Stomach smooth muscle (tissue), 2 donors: ENCODE measurements around the gene TRAK1.

Source experiments
- H3K27ac ChIP-seq: one replicate; pipeline ENCODE4 v1.7.0; 2013; ENCODE audit warnings: mild to moderate bottlenecking, low read length, inconsistent platforms
- H3K27me3 ChIP-seq, 2 donors: one replicate each; pipeline ENCODE4 v1.7.0; 2013; ENCODE audit warnings: low read length in 2 of 2; ENCODE audit not compliant: insufficient read depth in 2 of 2, control insufficient read depth in 1 of 2
- H3K36me3 ChIP-seq, 2 donors: one replicate each; pipeline ENCODE4 v1.7.0; 2013; ENCODE audit warnings: low read length in 2 of 2; ENCODE audit not compliant: control insufficient read depth in 2 of 2, insufficient read depth in 2 of 2
- H3K4me1 ChIP-seq: one replicate; pipeline ENCODE4 v1.7.0; 2013; ENCODE audit warnings: low read length; ENCODE audit not compliant: control insufficient read depth, insufficient read depth
- H3K4me3 ChIP-seq, 2 donors: one replicate each; pipeline ENCODE4 v1.7.0; 2013; ENCODE audit warnings: low read length in 2 of 2
- H3K9ac ChIP-seq, 2 donors: one replicate each; pipeline ENCODE4 v1.7.0; 2013; ENCODE audit warnings: low read length in 2 of 2, mild to moderate bottlenecking in 1 of 2
- H3K9me3 ChIP-seq, 2 donors: one replicate each; pipeline ENCODE4 v1.7.0; 2013; ENCODE audit warnings: low read length in 2 of 2; ENCODE audit not compliant: control insufficient read depth in 2 of 2
- donor health status: healthy.
- donor health status: Pancreatic carcinoma.

TRAK1 gene

DNA sequence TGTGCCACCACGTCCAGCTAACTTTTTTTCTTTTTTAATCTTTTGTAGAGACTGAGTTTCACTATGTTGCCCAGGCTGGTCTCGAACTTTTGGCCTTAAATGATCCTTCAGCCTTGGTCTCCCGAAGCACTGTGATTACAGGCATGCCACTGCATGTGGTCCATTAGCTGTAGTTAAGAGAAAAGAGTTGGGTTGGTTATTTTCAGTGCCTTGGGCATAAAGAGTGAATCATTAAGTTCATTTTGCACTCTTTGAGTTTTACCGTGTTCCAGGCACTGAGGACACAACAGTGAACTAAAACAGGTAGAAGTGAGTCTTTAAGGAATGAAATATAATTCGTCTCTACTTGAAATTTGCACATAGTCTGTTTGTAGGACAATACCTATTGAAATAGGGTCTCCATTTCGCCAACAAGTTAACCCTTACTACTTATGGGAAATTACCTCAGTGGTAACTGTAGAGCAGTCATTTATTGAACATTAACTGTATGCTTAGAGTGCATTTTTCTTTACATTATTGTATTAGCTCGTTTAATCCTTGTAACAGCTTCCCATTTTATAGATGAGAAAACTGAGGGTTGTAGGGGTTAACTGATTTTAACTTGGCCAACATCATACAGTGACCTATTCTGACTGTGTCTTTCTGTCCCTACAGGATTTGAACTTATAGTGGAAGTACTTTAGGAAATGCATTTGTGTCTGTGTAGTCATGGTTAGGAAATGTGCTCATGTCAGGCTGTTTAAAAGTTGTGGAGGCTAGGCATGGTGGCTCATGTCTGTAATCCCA lies 22.7 kb upstream of the TRAK1 start:
- Histone ChIP-seq H3K36me3 (no peaks in the 10 kb centered on the region), H3K27me3 (no peaks in the 10 kb centered on the region), H3K9me3 (no peaks in the 10 kb centered on the region), H3K4me1 (peaks cover 58% of the 10 kb centered on the region), H3K9ac (no peak overlapping the region), H3K27ac (peak overlapping the region; percentile 81), H3K4me3 (no peak overlapping the region)

DNA sequence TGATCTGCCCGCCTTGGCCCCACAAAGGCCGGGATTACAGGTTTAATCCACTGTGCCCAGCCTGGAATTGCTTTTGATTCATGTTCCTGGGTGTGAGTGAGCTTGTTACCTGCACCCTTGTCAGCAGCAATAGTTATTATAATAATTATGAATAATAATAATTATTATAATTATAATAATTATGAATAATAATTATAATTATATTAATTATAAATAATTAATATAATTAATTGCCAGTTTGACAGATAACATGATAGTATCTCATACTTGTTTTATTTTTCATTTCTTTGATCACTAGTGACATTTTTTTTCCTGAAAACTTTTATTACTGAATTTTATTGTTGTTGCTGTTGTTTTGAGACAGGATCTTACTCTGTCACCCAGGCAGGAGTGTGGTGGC lies 21.1 kb upstream of the TRAK1 start:
- no peaks in the 10 kb centered on the region for H3K27me3 ChIP-seq
- no peaks in the 10 kb centered on the region for H3K9me3 ChIP-seq
- no peak overlapping the region for H3K9ac ChIP-seq
- H3K27ac ChIP-seq: peak overlapping the region; percentile 89
- peaks cover 74% of the 10 kb centered on the region for H3K4me1 ChIP-seq
- no peak overlapping the region for H3K4me3 ChIP-seq
- H3K36me3 ChIP-seq: no peaks in the 10 kb centered on the region

DNA sequence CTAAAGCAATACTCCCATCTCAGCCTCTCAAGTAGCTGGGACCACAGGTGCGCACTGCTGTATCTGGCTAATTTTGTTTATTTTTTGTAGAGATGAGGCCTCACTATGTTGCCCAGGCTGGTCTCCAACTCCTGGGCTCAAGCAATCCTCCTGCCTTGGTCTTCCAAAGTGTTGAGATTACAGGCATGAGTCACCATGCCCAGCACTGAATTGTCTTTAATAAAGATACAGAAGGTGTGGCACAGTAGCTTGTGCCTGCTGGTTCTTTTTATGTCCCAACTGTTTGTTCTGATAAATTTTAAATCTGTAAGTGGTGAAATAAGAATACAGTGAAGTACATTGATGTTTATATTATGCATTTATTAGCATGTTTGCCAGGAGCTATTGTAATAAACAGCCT lies 20.6 kb upstream of the TRAK1 start:
- Histone ChIP-seq H3K27me3 (no peaks in the 10 kb centered on the region), H3K27ac (peak overlapping the region; percentile 89), H3K9me3 (no peaks in the 10 kb centered on the region), H3K9ac (no peak overlapping the region), H3K36me3 (no peaks in the 10 kb centered on the region), H3K4me3 (peak overlapping the region in 1 of 2 donors; percentile 35), H3K4me1 (peaks cover 77% of the 10 kb centered on the region)

DNA sequence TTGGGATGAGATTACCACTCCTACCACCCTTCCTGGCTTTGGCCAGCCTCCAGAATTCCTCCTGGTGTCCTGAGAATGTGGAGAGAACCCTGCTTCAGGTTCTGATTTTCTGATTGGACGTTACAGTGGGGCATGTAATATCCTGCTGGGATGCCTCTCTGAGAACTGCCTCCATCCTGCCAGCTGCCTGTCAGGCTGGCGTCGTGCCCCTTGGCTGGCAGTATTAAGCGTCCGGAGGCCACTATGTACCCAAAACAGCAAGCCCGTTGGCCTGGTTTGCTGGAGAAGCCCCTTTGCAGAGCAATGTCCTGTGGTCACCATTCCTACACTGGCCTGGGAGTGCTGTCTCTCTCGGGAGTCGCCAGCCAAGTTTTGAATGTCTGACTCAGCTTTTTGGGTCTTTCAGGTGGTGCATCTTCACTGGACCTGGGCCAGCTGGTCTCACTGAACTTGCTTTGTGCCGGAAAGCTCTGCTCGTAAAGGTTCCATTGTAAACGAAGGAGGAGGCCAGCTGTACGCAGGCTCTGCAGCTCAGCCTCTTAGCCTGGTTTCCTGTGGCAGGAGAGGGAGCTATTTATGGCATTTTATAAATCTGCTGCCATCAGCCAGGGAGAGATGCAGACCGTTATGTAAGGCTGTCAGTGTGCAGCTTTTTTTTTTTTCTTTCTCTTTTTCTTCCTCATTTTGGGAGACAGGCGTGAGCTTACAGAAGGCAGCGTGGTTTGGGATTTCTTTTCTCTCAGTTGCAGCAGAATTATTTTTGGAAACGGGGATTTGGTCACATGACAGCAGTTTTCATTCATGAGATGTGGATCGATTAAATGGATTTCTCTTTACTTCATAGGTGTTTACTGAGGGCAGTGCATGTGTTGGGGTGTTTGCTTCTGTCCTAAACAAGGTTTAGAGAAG lies 19.0 kb upstream of the TRAK1 start:
- Histone ChIP-seq H3K4me3 (peak overlapping the region; percentile 4 to 68), H3K27me3 (no peaks in the 10 kb centered on the region), H3K9me3 (no peaks in the 10 kb centered on the region), H3K36me3 (no peaks in the 10 kb centered on the region), H3K9ac (peak overlapping the region; percentile 52 to 64), H3K27ac (peak overlapping the region; percentile 89), H3K4me1 (peaks cover 67% of the 10 kb centered on the region)

DNA sequence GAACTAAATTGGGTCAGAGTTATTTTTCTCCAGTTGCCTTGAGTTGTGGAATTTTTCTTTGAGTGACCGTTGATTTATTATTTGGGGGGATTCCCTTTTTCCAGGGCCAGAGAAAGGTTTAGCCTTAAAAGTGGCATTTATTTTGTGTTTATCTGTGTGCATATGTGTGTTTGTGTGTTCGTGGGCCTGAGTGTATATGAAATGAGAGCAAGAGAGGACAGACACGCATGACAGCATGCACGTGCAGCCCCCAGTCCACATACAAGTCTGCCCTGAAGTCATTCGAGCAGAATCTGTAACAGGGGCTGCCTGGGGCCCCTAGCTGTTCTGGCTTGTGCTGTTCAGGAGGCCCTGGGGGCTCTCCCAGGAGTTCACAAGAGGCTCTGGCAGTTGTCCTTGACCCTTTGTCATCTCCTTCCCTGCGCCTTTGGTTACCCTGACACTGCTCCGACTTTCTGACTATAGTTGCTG lies 18.3 kb upstream of the TRAK1 start:
- no peaks in the 10 kb centered on the region for H3K36me3 ChIP-seq
- H3K27me3 ChIP-seq: no peaks in the 10 kb centered on the region
- H3K4me1 ChIP-seq: peaks cover 68% of the 10 kb centered on the region
- H3K9ac ChIP-seq: peak overlapping the region; percentile 0 to 64
- H3K9me3 ChIP-seq: no peaks in the 10 kb centered on the region
- peak overlapping the region; percentile 4 to 68 for H3K4me3 ChIP-seq
- H3K27ac ChIP-seq: peak overlapping the region; percentile 89

DNA sequence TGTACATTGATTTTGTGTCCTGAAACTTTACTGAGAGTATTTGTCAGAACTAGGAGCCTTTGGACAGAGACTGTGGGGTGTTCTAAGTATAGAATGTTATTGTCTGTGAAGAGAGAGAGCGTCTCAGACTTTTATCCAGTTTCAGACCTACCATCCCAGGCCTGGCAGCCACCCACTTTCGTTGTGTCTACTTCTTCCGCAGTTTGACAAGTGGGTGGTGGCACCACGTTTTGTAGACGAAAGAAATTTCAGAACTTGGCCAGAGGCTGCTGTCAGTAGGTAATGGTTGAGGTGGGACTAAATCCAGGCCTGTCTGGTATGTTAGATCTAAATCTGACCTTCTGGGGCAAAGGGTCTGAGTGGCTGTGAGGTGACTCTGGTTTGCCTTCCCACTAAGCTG lies 13.4 kb upstream of the TRAK1 start:
- peak overlapping the region; percentile 53 for H3K27ac ChIP-seq
- no peak overlapping the region for H3K9ac ChIP-seq

DNA sequence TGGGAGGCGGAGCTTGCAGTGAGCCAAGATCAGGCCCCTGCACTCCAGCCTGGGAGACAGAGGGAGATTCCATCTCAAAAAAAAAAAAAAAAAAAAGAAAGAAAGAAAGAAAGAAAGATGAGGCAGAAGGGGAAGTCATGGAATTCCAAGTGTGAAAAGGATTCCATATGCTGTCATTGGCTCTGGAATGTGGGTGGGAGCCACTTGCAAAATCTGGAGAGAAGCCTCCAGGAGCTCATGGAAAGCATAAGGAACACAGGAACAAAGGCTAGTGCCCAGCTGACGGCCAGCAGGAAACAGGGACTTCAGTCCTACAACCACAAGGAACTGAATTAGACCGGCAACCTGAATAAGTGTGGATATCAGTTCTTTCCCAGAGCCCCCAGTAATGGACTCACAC lies 12.5 kb upstream of the TRAK1 start:
- Histone ChIP-seq H3K4me3 (no peak overlapping the region), H3K9me3 (no peaks in the 10 kb centered on the region), H3K4me1 (peaks cover 55% of the 10 kb centered on the region), H3K27ac (peak overlapping the region; percentile 90), H3K27me3 (no peaks in the 10 kb centered on the region), H3K36me3 (no peaks in the 10 kb centered on the region), H3K9ac (no peak overlapping the region)

More for the DNA sequence above, 13.4 kb upstream of the TRAK1 start:
- no peaks in the 10 kb centered on the region for H3K36me3 ChIP-seq
- peaks cover 63% of the 10 kb centered on the region for H3K4me1 ChIP-seq
- no peak overlapping the region for H3K4me3 ChIP-seq
- no peaks in the 10 kb centered on the region for H3K9me3 ChIP-seq
- no peaks in the 10 kb centered on the region for H3K27me3 ChIP-seq

DNA sequence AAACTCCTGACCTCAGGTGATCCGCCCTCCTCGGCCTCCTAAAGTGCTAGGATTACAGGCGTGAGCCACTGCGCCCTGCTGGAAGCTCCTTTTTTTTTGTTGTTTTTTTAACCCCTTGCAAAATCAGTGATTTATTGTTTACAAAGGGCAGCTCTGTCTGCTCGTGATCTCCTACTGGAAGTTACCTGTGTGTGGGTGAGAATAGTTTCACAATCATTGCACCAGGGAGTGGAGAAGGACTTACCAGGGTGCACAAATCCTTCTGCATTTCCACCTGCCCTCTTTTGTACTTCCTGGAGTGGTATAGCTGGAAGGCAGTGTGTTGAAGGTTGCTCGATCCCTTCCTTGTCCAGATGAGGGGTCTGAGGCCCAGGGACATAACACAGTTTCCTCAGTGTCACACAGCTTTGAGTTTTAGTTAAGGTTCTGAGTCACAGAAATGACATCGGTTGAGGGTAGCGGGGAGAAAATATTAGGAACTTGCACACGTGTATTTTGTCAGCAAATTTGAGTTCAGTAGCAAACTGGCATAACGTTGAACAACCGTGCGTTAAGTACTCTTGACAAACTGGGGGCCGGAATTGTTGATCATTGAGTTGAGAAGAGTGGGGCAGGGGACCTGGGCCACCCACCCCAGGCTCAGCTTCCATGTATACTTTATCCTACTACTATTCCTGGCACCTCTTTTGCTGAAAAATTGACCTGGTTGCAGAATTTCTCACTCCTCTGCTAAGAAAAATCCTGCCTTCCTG lies 11.3 kb upstream of the TRAK1 start:
- no peaks in the 10 kb centered on the region for H3K9me3 ChIP-seq
- H3K27me3 ChIP-seq: no peaks in the 10 kb centered on the region
- peak overlapping the region; percentile 90 for H3K27ac ChIP-seq
- H3K9ac ChIP-seq: peak overlapping the region; percentile 29 to 51
- no peaks in the 10 kb centered on the region for H3K36me3 ChIP-seq
- peak overlapping the region in 1 of 2 donors; percentile 29 for H3K4me3 ChIP-seq
- peaks cover 43% of the 10 kb centered on the region for H3K4me1 ChIP-seq

DNA sequence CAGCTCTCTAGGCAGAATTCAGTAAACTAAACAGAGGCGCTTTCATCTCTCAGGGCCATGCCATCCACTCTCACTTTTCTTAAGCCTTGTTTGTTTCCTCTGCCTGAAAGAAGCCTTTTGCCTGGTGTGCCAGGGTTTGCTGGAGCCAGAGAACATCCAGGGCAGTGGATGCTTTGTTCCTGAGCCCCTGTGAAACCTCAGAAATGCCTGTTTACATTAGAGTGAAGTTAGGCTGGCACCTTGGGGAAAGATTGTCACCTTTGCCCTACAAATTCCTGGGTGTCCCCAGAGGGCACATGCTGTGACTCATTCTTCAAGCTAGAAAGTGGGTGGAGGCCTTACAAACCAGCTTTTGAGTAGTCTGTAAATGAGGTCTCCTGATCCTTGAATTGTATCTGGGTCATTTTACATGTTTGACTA lies 10.7 kb upstream of the TRAK1 start:
- Histone ChIP-seq H3K4me1 (peaks cover 37% of the 10 kb centered on the region), H3K27me3 (no peaks in the 10 kb centered on the region), H3K9ac (peak overlapping the region in 1 of 2 donors; percentile 36), H3K36me3 (no peaks in the 10 kb centered on the region), H3K27ac (peak overlapping the region; percentile 90), H3K9me3 (no peaks in the 10 kb centered on the region), H3K4me3 (peak overlapping the region in 1 of 2 donors; percentile 29)

DNA sequence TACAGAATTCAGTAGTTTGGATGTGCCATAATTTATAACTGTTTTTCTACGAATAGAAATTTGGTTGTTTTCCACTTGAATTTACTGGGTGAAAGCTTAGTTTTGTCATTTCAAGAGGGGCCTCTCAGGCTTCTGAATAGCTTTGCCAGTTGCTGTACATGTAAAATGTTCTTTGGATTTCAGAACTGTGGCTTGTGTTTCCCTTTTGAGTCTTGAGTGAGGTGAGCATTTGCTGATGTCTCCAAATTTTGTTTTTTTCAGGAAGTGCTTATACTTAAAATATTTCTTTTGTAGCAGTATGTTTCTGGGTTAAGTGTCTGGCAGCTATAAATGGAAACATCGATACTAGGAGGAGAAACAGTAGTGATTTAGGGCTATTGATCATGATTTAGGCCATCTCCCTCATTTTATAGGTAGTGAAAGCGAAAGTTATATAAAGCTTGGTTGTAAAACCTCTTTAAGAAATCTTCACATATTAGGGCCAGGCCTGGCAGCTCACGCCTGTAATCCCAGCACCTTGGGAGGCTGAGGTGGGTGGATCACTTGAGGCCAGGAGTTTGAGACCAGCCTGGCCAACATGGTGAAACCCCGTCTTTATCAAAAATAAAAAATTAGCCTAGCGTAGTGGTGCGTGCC lies 9.2 kb upstream of the TRAK1 start:
- H3K4me3 ChIP-seq: no peak overlapping the region
- H3K4me1 ChIP-seq: peaks cover 37% of the 10 kb centered on the region
- no peak overlapping the region for H3K9ac ChIP-seq
- no peaks in the 10 kb centered on the region for H3K9me3 ChIP-seq
- peak overlapping the region; percentile 90 for H3K27ac ChIP-seq
- no peaks in the 10 kb centered on the region for H3K27me3 ChIP-seq
- H3K36me3 ChIP-seq: peaks cover 0 to under 1% of the 10 kb centered on the region in 2 donors
